ENCODE results near the gene INO80C. TPM values are rescaled to one million over a fixed set of nuclear protein-coding genes. Genes with fewer than 3 reads are reported as not detected.

The INO80C gene
- total RNA-seq, 1 experiment from 2014 or later: 51.1 TPM

- H2AFZ ChIP-seq (ENCODE audit: low read length): no peak overlapping the region
- no peak overlapping the region for H3T11ph ChIP-seq (ENCODE audit: low read length)
- no peak overlapping the region for H4K8ac ChIP-seq (replicated peaks; ENCODE audit: insufficient read length, low read depth, low read length)
- no peak overlapping the region for H3K4ac ChIP-seq (ENCODE audit: low read depth, low read length)
- DNase-seq: no peak
- no peak overlapping the region for H3K14ac ChIP-seq (ENCODE audit: insufficient read depth, low read length)
- H3K9me3 Mint-ChIP-seq: peaks cover 22 to 24% of the 10 kb centered on the region in 2 experiments
- no peak overlapping the region for H3K9ac ChIP-seq (ENCODE audit: extremely low read depth, insufficient read length, low read length)
- no peaks in the 10 kb centered on the region for H3K79me1 ChIP-seq (ENCODE audit: insufficient read depth, low read depth, low read length, poor library complexity, severe bottlenecking)
- no peak for TF ChIP-seq CTCF (conservative IDR thresholded peaks at IDR 0.05)
- peaks cover 16 to 25% of the 10 kb centered on the region in 2 experiments for H3K4me1 Mint-ChIP-seq
- no peak overlapping the region for H4K91ac ChIP-seq (ENCODE audit: insufficient read length, low read depth, low read length)
- H2BK20ac ChIP-seq (ENCODE audit: low read depth, low read length, poor library complexity, severe bottlenecking): no peak overlapping the region
- no peaks in the 10 kb centered on the region; the same call in none of the 2 replicates for H3K27me3 Mint-ChIP-seq (ENCODE audit: low read depth)
- no peak overlapping the region for H3K56ac ChIP-seq (ENCODE audit: insufficient read length, low read depth, low read length)
- no peak overlapping the region for H2AK5ac ChIP-seq (ENCODE audit: insufficient read length, low read length)
- H3K18ac ChIP-seq (ENCODE audit: insufficient read length, low read depth, low read length): no peak overlapping the region
- H4K5ac ChIP-seq (ENCODE audit: insufficient read length, low read depth, low read length): no peak overlapping the region
- no peak overlapping the region for H2BK15ac ChIP-seq (ENCODE audit: low read depth, low read length)
- no CpG with 5 or more reads among the region's 4 CpGs for WGBS (ENCODE audit: extremely low coverage, insufficient read length, low lambda C conversion rate)
- no peak overlapping the region; a peak in 1 of 7 replicates for H3K27ac Mint-ChIP-seq
- no peaks in the 10 kb centered on the region for H4K20me1 ChIP-seq (ENCODE audit: control insufficient read depth, insufficient read depth, insufficient read length)
- no peak overlapping the region for H2BK12ac ChIP-seq (ENCODE audit: insufficient read length, low read depth, low read length)
- H3K27me3 ChIP-seq (ENCODE audit: insufficient read depth, low read length): no peaks in the 10 kb centered on the region
- H3K27ac ChIP-seq (ENCODE audit: insufficient read length, low read depth, low read length): no peak overlapping the region
- H3K4me1 ChIP-seq (ENCODE audit: insufficient read depth, low read length): peaks cover under 1% of the 10 kb centered on the region; the same call in 1 of the 2 replicates
- H3K36me3 Mint-ChIP-seq (ENCODE audit: insufficient read depth in 1 of 3, low read depth in 3 of 3): peaks cover 3 to 21% (median 6%) of the 10 kb centered on the region in 3 experiments
- no peaks in the 10 kb centered on the region for H3K79me2 ChIP-seq (ENCODE audit: insufficient read depth, low read length)
- no peak overlapping the region for H3K23ac ChIP-seq (ENCODE audit: insufficient read length, low read depth, low read length)
- H3K23me2 ChIP-seq (ENCODE audit: insufficient read length, low read depth, low read length, poor library complexity, severe bottlenecking): no peaks in the 10 kb centered on the region
- no peak overlapping the region for H2BK120ac ChIP-seq (ENCODE audit: low read depth, low read length, poor library complexity, severe bottlenecking)
- H3K4me2 ChIP-seq (ENCODE audit: insufficient read depth, insufficient read length, low read length): no peak overlapping the region
- no peak overlapping the region for H3K4me3 Mint-ChIP-seq
- no peaks in the 10 kb centered on the region for H3K9me3 ChIP-seq (ENCODE audit: control insufficient read depth, low read depth, low read length)
- H2BK5ac ChIP-seq (ENCODE audit: insufficient read length, low read length): no peak overlapping the region
These were observed 31.1 kb upstream of the INO80C start for GRCh38 chr18:35528749-35529274.
